IPS DF 4.7 (cell line): ENCODE data around the gene AGAP1.
"Not testable (repeated sequence)": the region's sequence is repeated elsewhere in the genome, so short reads cannot be mapped to it uniquely, and the experiment has no call there.

Source experiments
- DNase-seq: peaks from one replicate; pipeline ENCODE4 v3.0.0-alpha.2; 2013; ENCODE audit warnings: low spot score; ENCODE audit errors: extremely low read depth

AGAP1 gene

DNA sequence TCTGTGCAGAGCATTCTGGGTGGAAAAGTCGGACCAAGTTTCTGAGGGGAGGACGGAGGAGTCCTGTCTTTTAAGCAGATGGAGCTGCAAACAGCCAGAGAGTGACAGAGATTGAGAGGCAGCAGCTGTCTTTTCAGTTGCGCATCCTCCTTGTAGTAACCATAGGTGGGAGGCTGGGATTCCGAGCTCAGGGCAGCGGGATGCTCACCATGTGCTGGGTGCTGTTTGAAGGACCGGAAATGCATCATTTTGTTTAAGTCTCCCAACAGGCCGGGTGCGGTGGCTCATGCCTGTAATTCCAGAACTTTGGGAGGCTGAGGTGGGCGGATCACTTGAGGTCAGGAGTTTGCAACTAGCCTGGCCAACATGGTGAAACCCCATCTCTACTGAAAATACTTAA, 93.4 kb downstream of the AGAP1 start:
- DNase-seq: no peak

DNA sequence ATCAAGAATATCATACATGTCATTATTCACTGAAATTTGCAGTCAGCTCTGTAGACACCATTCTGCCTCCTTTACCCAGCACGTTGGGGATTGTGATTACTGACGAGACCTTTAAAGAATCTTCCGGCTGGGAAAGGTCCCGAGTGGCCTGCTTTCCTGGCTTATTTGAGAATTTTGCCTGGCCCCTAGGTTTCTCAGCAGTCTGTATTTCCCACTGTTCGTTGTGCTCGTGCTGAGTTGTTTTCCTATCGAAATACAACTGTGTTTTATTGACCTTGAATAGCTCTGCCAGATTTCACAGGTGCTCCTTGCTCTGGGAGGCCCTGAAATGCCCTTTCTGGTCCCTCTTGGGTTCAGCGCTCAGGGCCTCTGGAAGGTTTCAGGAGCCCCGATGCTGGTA, 94.9 kb downstream of the AGAP1 start:
- DNase-seq: no peak

DNA sequence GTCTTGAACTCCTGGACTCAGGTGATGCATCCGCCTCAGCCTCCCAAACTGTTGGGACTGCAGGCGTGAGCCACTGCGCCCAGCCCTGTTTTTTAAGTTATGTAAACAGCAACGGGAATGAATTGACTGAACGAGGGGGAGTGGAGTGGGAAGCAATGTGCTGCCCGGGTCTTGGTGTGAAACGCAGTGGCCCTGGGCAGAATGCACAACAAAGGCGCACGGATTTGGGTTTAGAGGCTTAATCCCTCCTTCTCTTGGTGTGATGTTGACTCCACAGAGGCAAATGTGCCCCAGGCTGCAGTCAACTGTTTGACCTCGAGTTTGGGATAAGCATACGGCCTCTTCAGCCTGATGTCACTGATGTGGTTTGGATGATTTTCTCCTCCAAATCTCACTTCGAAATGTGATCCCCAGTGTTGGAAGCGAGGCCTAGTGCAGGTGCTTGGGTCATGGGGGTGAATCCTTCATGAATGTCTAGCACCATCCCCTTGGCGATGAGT, 97.4 kb downstream of the AGAP1 start:
- DNase-seq: no peak

DNA sequence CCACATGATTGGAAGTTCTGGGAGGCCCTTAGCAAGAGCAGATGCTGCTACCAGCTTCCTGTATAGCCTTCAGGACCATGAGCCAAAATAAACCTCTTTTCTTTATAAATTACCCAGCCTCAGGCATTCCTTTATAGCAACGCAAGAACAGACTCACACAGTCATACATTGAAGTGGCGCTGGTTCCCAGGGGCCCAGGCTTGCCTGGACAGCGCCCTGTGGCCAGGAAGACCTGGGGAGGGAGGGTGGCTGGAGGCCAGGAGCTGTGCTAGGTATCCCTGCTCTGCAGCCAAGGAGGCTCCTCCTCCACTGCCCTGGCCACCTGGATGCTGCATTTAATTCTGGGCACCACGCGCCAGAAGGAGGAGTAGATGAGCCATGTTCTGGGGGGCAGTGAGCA, 98.1 kb downstream of the AGAP1 start:
- DNase-seq: no peak

DNA sequence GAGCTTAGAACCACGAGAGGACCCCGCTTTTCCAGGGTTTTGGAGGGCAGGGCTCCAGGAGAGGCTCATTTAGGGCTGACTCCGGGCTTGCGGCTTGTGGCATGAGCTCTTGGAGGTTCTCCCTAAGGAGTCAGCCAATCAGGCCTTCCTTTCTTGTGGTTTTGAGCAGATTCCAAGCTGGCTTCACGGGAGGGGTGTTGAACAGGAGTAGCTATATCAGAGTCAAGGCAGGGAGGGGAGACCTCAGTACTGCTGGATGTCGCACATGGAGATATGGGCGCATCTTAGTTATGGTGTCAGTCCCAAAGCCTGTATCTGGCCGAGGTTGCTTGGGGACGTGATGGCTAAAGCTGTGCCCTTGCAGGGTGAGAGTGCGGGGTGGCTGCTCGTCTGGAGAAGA, 98.6 kb downstream of the AGAP1 start:
- DNase-seq: no peak

DNA sequence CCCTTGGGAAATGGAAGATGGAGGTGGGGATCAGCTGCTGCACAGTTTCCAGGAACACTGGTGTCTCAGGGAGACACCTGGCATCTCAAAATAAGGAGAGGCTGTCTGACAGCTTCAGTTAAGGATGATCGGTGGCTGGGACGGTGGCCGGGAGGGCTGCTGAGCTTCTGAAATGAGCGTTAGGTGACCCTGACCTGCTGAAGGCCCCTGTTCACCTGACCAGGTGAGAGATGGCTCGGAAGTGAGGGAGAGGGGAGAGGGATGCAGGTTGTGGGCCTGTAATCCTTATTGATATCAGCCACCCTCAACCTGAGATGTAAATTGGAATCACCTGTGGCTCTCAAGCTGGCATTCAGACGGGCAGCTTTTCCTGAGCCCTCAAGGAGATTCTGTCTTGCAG, 99.0 kb downstream of the AGAP1 start:
- DNase-seq: no peak

DNA sequence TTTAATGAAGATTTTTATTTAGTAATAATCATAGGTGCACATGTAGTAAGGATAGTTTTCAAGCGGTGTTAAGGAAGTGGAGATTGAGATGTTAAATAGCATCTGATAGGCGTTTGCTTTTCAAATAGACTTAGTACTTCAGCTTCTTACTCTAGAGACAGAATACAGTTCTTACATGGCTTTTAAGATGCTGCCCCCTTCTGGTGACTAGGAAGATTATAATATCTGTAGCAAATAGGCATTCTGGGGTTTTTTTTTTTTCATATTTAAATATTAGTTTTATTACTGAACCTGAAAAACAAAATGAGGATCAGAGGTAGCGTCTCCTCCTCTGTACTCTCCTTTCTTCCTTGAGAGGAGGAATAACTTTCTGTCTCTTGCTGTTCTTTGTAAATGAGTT, 100.2 kb downstream of the AGAP1 start:
- no peak for DNase-seq

DNA sequence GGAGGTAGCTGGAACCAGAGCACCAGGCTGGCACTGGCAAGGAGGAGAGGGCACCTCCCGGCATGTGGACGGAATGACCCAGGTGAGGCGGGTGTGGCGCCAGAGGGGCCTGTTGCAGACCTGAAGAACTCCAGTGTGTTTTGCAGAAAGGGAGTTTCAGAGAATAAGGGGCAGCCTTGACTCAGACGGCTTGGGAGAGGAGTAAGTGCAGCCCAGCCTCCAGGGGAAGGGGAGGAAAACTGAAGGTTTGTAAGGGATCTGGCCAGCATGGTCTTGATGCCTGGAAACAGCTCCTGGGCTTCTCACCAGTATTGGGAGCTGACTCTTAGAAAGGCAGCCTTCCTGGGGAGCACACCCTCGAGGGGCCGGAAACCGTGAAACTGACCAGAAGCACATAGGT, 101.1 kb downstream of the AGAP1 start:
- no peak for DNase-seq

DNA sequence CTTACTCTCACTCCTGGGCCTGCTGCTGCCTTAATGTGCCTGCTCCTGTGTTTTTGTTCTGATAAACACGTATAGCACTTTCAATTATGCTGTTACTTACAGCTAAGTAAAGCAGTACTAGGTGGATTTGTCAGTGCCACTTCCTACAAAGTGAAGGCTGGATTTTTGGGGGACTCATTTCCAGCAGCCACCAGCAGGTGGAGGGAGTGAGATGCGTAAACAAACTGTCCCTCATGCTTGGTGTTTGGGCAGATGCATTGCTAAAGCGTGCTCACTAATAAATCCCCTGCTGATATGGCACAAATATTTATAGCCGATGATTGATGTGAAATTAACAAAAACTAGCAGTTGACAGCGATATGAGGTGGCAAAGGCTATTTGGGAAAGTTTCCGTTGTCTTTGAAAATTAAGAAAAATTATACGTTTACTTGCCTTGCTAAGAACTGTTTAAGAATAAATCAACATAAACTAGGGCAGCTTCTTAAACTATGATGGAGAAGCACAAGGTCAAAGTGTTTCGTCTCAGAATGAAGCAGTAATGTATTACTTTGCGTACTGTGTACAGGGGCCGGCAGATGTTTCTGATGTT, 101.7 kb downstream of the AGAP1 start:
- DNase-seq: no peak

DNA sequence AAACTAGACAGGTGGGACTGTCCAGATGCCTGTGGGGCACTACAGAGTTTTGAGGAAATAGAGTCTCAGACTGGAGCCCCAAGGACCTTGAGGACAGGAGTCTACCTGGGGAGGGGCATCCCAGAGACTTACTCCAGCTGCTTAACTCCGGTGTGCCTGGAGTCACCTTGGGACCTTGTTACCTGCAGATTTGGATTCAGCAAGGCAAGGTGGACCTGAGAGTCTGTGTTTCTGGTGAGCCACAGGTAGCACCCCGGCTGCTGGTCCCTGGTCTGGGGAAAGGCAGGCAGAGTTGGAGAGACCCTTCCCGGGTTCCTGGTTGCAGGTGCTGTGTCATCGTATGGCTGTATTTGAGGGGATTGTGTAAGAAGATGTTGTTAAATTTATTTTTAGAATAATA, 102.4 kb downstream of the AGAP1 start:
- DNase-seq: no peak

DNA sequence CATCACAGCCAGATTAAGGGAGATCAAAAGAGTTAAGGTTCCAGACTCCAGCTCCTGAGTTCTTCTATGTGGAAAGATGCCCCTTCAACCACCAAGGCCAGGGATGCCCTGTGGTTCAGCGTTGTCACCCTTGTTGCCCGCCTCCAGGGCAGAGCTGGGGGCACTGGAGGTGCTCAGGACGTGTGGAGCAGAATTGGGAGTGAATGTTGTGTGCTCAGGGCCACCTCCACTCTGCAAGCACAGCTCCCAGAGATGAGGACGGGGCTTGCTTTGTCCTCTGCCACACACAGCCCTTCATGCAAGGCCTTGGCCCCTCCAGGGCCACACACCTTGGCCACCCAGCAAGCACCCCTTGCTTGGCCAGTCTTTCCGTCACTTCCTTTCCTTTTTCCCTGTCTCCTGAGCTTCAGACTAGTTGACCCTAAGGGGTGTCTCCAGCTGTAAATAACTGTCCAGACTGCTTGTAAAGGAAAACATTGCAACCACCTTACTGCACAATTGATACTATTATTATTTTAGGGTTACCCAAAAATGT, 103.3 kb downstream of the AGAP1 start:
- DNase-seq: no peak

DNA sequence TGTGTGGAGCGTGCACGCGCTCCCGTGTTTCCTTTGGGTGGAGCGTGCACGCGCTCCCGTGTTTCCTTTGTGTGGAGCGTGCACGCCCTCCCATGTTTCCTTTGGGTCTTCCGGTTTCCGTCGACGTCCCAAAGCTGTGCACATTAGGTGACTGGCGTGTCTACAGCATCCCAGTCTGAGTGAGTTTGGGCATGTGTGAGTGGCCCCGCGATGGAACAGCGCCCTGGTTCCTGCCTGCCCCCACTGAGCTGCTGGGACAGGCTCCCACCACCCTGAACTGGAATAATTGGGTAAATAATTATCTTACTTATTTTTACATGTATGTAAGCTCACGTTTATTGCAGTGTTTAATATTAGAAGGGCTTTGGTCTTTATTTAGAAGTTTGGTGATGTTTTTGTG, 104.2 kb downstream of the AGAP1 start:
- DNase-seq: no peak

DNA sequence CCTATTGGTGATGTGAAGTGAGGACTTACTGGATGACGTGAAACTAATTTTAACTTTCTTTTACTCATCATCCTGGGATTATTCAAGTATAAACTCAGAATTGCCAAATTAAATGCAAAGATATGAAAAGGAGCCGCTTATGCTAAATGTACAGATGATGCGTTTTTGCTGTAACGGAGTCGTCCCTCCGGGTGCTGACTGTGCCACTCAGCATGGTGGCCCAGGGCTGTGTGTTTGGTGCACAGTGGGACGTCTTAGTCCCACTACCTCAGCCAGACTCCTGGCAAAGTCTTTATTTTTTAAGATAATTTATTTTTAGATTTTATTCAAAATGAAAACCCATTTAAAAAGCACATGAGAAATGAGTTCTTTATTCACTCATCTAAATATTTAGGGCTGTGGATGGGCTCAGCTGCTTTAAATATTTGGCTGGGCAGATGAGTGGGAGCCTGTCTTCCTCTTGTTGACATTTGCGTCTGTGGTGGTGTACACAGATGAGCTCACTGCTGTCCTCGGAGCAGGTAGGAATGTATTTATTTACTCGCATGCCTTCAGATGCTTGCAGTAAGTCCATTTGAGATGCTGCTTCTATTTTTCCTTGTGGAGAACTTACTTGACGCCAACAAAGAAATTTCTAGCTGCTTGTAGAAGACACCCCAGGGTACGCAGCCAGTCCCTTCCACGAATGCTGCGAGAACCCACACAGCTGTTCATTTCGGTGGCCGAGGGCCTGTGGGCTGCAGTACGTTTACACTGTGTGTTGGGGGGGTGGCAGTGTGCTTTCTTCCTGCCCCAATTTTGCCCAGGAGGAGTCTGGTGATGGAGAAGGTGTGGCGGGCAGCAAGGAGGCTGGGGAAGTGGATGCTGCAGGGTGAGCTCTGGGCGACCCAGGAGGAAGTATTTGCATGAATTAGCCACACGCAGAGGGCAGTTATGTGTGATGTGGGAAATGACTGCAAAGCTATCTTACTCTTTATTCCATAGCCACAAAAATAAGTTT, 105.0 kb downstream of the AGAP1 start:
- DNase-seq: no peak

DNA sequence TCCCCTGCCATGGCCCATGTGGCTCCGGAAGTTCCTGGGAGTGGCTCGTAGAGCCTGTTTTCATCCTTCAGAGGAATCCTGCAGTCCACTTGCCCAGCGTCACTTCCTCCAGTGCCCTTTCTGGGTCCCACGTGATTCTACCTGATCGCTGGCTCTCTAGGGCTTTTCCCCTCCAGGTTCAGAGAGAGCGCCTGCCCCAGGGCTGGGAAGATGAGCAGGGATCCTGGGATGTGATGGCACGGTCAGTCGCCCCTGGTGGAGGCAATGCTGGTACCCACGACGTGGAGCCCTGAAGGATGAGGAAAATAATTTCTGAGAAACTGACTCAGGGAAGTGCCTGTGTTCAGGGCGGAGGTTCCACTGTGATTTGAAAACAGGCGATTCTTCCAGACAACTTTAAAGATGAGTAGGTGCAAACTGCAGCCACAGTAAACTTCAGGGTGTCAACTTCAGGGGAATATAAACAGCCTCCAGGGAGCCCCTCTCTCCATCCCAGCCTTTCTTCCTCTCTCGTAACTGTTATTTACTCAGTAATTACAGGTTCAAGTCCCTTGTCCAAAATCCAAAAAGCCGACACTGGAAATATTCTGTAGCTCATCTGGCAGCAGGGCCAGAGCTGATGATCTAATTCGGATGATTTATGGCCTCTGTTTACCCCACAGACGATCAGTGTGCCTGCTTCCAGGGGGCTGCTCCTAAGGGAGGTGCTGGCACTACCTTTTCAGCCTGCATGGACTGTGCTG, 105.9 kb downstream of the AGAP1 start:
- DNase-seq: no peak

DNA sequence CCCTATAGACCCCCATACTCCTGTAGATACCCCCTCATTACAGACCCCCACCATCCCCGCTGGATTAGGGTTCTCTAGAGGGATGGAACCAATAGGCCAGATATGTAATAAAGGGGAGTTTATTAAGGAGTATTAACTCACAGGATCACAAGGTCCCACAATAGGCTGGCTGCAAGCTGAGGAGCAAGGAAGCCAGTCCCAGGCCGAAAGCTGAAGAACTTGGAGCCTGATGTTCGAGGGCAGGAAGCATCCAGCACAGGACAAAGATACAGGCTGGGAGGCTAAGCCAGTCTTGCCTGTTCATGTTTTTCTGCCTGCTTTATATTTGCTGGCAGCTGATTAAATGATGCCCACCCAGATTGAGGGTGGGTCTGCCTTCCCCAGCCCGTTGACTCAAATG, 106.6 kb downstream of the AGAP1 start:
- no peak for DNase-seq

DNA sequence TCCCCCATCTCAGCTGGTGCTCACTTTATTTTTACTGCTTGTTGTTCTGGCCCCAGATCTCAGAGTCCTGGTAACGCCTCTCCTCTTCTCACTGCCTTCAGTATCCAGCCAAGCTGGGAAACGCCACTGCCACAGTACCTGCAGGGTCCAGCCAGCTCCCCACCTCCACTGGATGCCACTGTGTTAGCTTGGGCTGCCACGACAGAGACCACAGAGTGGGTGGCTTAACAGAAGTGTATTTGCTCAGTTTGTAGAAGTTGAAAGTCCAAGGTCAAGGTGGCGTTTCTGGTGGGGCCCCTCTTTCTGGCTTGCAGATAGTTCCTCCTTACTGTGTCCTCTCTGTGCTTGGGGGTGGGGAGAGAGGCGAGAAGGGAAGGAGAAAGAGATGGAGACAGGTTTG, 107.1 kb downstream of the AGAP1 start:
- DNase-seq: no peak

DNA sequence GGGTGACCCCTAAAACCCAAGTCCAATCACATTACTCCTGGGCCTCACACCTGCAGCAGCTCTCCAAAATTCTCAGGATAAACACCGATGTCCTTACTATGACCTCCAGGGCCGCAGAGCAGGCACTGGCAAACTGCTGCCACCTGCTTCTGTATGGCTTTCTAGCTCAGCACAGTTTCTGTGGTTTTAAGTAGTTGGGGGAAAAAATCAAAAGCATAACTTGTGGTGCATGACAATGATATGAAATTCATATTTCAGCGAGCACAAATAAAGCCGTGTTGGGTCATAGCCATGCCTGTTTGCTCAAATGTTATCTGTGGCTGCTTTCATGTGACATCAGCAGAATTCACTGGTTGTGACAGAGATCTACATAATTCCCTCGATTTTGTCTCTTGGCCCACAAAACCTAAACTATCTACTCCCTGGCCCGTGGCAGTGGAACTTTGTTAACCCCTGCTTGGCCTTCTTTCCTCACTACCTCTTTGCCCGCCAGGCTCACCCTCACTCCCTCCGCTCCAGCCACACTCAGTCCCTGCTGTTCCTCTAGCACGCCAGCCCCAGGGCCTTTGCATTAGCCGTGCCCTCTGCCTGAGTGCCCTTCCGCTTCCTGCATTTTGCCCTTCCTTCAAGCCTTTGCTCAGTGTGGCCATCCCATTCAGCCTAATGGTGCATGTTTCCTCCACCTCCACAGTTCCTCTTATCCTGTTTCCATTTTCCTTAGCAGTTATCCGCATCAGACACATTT, 108.3 kb downstream of the AGAP1 start:
- DNase-seq: no peak

DNA sequence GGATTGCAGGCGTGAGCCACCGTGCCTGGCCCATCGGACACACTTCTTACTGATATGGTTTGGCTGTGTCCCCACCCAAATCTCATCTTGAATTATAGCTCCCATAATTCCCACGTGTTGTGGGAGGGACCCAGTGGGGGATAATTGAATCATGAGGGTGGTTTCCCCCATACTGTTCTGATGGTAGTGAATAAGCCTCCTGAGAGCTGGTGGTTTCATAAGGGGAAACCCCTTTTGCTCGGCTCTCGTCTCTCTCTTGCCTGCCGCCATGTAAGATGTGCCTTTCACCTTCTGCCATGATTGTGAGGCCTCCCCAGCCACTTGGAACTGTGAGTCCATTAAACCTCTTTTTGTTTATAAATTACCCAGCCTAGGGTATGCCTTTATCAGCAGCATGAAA, 109.1 kb downstream of the AGAP1 start:
- DNase-seq: not testable (repeated sequence)

DNA sequence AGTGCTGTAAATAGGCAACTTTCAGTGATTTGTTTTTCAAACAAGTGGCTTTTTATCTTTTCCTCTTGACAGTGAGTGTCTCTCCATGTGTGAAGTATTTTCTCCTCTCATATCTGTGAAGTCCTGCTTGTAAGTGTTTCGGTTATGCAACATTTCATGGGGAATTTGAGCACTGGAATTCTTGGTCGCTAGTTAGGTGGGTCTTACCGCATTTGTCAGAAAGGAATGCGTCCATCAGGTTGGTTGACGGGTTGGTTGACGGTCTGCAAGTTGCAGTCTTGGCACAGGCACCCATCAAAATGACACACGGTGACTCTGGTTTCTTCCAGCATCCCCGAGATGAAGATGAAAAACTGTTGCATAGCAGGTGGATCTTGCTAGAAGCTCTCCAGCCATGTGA, 109.8 kb downstream of the AGAP1 start:
- DNase-seq: no peak

DNA sequence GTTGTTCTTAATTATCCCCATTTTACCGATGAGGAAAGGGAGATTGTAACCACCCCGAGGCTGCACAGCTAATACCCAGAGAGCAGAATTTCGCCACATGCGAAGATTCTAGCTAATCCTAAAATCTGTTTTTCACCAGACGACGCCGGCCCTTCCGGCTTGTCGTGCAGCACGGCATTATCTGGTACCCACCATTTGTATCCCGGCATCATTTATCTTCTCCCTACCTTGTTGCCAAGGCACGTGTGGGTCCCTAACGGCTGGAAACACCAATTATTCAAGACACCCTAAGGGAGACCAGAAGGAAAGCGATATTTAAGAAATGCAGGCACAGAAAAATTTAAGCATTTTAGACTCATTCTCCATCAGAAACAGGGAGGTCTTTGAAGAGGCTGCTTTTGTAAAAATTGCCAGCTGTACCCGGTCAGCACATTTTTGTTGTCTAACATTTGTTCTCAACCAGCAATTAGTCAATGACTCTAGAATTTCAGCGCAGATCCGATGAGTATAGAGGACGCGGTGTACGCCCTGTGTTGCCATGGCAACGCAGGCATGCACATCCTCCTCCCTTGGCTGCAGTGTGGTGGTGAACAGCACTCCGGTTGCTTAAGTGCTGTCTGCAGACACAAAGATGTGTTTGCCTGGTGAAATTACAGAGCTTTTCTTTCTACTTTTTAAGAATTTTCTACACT, 111.6 kb downstream of the AGAP1 start:
- no peak for DNase-seq
